ENCODE data around the gene ARHGEF17. TPM values are rescaled to one million over a fixed set of nuclear protein-coding genes. Genes with fewer than 3 reads are reported as not detected.

ARHGEF17 gene
- total and polyA plus RNA-seq, 2 of the 13 experiments (the other 11 are each of a cell fraction or from before 2014, with no cell fraction given): 10.7 to 28.8 TPM

DNA sequence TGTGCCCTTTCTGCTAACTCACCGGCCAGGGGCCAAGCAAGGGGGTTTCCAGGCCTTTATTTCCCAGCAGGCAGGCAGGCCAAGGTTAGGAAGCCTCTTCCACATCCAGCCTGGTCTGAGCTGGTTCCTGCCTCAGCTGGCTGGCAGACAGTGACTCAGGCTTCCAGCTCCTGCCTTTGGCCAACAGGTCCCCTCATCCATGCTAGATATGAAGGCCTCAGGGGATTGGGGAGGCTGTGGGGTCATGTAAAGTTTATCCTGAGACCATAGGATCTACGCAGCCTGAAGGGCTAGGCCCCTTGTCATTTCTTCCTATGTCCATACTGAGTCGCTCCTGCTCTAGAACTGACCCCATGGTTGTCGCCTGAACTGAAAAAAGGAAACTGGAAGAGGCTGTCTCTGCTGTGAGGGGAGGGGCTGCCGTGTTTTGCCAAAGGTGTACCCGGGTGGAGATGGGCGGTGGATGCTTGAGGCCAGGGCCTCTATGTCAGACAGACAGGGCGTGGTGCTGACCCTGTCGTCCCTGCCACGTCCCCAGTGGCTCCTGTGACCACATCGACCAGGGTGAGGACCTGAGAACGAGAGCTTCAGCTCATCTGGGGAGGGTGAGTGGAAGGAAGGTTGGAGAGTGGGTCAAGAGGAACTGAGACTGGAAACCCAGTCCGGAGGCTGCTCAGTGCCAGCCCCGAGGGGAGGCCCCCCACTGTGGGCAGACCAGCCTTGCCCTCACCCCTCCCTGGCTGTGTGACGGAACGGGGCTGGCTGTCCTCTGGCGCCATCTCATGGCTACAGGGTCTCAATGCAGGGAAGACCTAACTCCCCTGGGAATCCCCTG is 19.0 kb upstream of the ARHGEF17 start (continued):
- TF ChIP-seq ZNF256 (CRISPR knock-in tag; conservative IDR thresholded peaks at IDR 0.05) (no peak), NR2F1 (CRISPR knock-in tag; IDR thresholded peaks at IDR 0.05) (0 out of 4 replicates have a peak, but pooled peaks of 1 of the 2 experiments have one; percentile 18), TOE1 (CRISPR knock-in tag; IDR thresholded peaks at IDR 0.05) (0 out of 2 replicates have a peak, but pooled peaks have one; percentile 49), ASH2L (IDR thresholded peaks at IDR 0.05; ENCODE audit: insufficient read length, low read depth, low read length) (no peak), EED (CRISPR knock-in tag; IDR thresholded peaks at IDR 0.05) (no peak), RARG (CRISPR knock-in tag; IDR thresholded peaks at IDR 0.05; ENCODE audit: low read depth) (no peak), KDM2A (CRISPR knock-in tag; IDR thresholded peaks at IDR 0.05; ENCODE audit: borderline replicate concordance, low read depth) (peak; percentile 77; the same call in 1 of the 2 replicates), ZNF713 (CRISPR knock-in tag; IDR thresholded peaks at IDR 0.05) (no peak), NCOA2 (CRISPR knock-in tag; IDR thresholded peaks at IDR 0.05) (no peak), SP140L (CRISPR knock-in tag; IDR thresholded peaks at IDR 0.05; ENCODE audit: borderline replicate concordance) (no peak), GLI4 (CRISPR knock-in tag; IDR thresholded peaks at IDR 0.05; ENCODE audit: borderline replicate concordance) (no peak), BCL6 (CRISPR knock-in tag; IDR thresholded peaks at IDR 0.05) (0 out of 2 replicates have a peak, but pooled peaks have one; percentile 9), SIN3B (IDR thresholded peaks at IDR 0.05; ENCODE audit: low read length) (no peak), ATAD3A (CRISPR knock-in tag; IDR thresholded peaks at IDR 0.05) (no peak), TP53 (CRISPR knock-in tag; conservative IDR thresholded peaks at IDR 0.05) (no peak), ZNF747 (CRISPR knock-in tag; IDR thresholded peaks at IDR 0.05; ENCODE audit: borderline replicate concordance) (0 out of 2 replicates have a peak, but pooled peaks have one; percentile 31), NR2C2 (CRISPR knock-in tag; IDR thresholded peaks at IDR 0.05; ENCODE audit: borderline replicate concordance) (peak; percentile 24; the same call in 1 of the 2 replicates), SMYD3 (CRISPR knock-in tag; IDR thresholded peaks at IDR 0.05) (0 out of 2 replicates have a peak, but pooled peaks have one; percentile 44), NFE2L1 (CRISPR knock-in tag; IDR thresholded peaks at IDR 0.05; ENCODE audit: borderline replicate concordance) (no peak), ZNF24 (IDR thresholded peaks at IDR 0.05) (no peak), KDM5A (IDR thresholded peaks at IDR 0.05; ENCODE audit: borderline replicate concordance, low read length) (no peak), WIZ (CRISPR knock-in tag; IDR thresholded peaks at IDR 0.05) (no peak), CREB1 (IDR thresholded peaks at IDR 0.05) (peak; percentile 49; the same call in 1 of the 2 replicates), CREB1 (CRISPR knock-in tag; IDR thresholded peaks at IDR 0.05) (no peak), ZNF75D (CRISPR knock-in tag; IDR thresholded peaks at IDR 0.05; ENCODE audit: borderline replicate concordance) (no peak), SOX6 (IDR thresholded peaks at IDR 0.05) (no peak), SOX6 (CRISPR knock-in tag; IDR thresholded peaks at IDR 0.05) (no peak; the same call in 1 of the 2 replicates), NR2F2 (IDR thresholded peaks at IDR 0.05; ENCODE audit: borderline replicate concordance, low read depth) (no peak), ZFY (CRISPR knock-in tag; IDR thresholded peaks at IDR 0.05) (0 out of 2 replicates have a peak, but pooled peaks have one; percentile 47)
- TF ChIP-seq, protein P1, sequence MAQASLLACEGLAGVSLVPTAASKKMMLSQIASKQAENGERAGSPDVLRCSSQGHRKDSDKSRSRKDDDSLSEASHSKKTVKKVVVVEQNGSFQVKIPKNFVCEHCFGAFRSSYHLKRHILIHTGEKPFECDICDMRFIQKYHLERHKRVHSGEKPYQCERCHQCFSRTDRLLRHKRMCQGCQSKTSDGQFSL (CRISPR knock-in tag; IDR thresholded peaks at IDR 0.05): 0 out of 2 replicates have a peak, but pooled peaks have one; percentile 44
- TF ChIP-seq, protein P2, sequence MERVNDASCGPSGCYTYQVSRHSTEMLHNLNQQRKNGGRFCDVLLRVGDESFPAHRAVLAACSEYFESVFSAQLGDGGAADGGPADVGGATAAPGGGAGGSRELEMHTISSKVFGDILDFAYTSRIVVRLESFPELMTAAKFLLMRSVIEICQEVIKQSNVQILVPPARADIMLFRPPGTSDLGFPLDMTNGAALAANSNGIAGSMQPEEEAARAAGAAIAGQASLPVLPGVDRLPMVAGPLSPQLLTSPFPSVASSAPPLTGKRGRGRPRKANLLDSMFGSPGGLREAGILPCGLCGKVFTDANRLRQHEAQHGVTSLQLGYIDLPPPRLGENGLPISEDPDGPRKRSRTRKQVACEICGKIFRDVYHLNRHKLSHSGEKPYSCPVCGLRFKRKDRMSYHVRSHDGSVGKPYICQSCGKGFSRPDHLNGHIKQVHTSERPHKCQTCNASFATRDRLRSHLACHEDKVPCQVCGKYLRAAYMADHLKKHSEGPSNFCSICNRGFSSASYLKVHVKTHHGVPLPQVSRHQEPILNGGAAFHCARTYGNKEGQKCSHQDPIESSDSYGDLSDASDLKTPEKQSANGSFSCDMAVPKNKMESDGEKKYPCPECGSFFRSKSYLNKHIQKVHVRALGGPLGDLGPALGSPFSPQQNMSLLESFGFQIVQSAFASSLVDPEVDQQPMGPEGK (CRISPR knock-in tag; IDR thresholded peaks at IDR 0.05): peak; percentile 90

Data from HepG2 (cell line).